T-helper 1 cell (primary cell): ENCODE results near the gene KIAA0232.

Experiments used
- DNase-seq, 5 donors: peaks; one replicate each; pipeline ENCODE4 v3.0.0-alpha.2; 2012 to 2020

Gene KIAA0232

GRCh38 chr4:6920171-6920570, 137.6 kb downstream of the KIAA0232 start:
- DNase-seq = no peak

- no peak for DNase-seq
Measured at GRCh38 chr4:6923507-6923906, 141.0 kb downstream of the KIAA0232 start.

- no peak for DNase-seq
Measured at GRCh38 chr4:6924361-6924779, 141.8 kb downstream of the KIAA0232 start.

GRCh38 chr4:6925357-6925836, 142.9 kb downstream of the KIAA0232 start:
- peak in 1 of 5 donors; percentile 39 for DNase-seq

GRCh38 chr4:6926081-6926480, 143.6 kb downstream of the KIAA0232 start:
- peak in 1 of 5 donors; percentile 69 for DNase-seq

GRCh38 chr4:6926681-6927478, 144.4 kb downstream of the KIAA0232 start:
- peak; percentile 46 to 78 (median 68) for DNase-seq

GRCh38 chr4:6928081-6928480, 145.6 kb downstream of the KIAA0232 start:
- DNase-seq = no peak

GRCh38 chr4:6929339-6929811, 146.8 kb downstream of the KIAA0232 start:
- no peak for DNase-seq

GRCh38 chr4:6929812-6930464, 147.4 kb downstream of the KIAA0232 start:
- no peak for DNase-seq

GRCh38 chr4:6932475-6932874, 149.9 kb downstream of the KIAA0232 start:
- no peak for DNase-seq

GRCh38 chr4:6932918-6933317, 150.4 kb downstream of the KIAA0232 start:
- DNase-seq = no peak
